Mesenchymal stem cell (in vitro differentiated cells and primary cell): ENCODE results near the gene STX16.

Experiments
- DNase-seq: peaks from one replicate; pipeline ENCODE4 v3.0.0-alpha.2; 2013
- H2AFZ ChIP-seq: one replicate; pipeline ENCODE4 v1.6.1; 2013; ENCODE audit warnings: low read depth, mild to moderate bottlenecking, control low read depth, inconsistent platforms, low read length, moderate library complexity
- H2AK5ac ChIP-seq: 2 replicates; pipeline ENCODE4 v1.6.1; 2013; ENCODE audit warnings: low read length, moderate library complexity, mild to moderate bottlenecking, inconsistent platforms; ENCODE audit not compliant: severe bottlenecking
- H2BK120ac ChIP-seq: one replicate; pipeline ENCODE4 v1.6.1; 2013; ENCODE audit warnings: low read depth, mild to moderate bottlenecking, inconsistent platforms, low read length, moderate library complexity
- H2BK12ac ChIP-seq, 2 experiments: one replicate each; pipeline ENCODE4 v1.6.1; 2013; ENCODE audit warnings: inconsistent platforms in 2 of 2, low read length in 2 of 2, mild to moderate bottlenecking in 2 of 2, moderate library complexity in 2 of 2, control low read depth in 1 of 2
- H2BK15ac ChIP-seq: one replicate; pipeline ENCODE4 v1.6.1; 2013; ENCODE audit warnings: mild to moderate bottlenecking, low read depth, inconsistent platforms; ENCODE audit not compliant: poor library complexity, severe bottlenecking
- H2BK5ac ChIP-seq: 2 replicates; pipeline ENCODE4 v1.6.1; 2013; ENCODE audit warnings: low read depth, mild to moderate bottlenecking, low read length, control low read depth, inconsistent platforms; ENCODE audit not compliant: poor library complexity, severe bottlenecking
- H3K14ac ChIP-seq, 2 experiments: one replicate each; pipeline ENCODE4 v1.6.1; 2013; ENCODE audit warnings: inconsistent platforms in 2 of 2, low read length in 2 of 2, control low read depth in 1 of 2, mild to moderate bottlenecking in 1 of 2, moderate library complexity in 1 of 2
- H3K18ac ChIP-seq, 2 experiments: one replicate each; pipeline ENCODE4 v1.6.1; 2013; ENCODE audit warnings: inconsistent platforms in 2 of 2, low read length in 2 of 2, control low read depth in 1 of 2, low read depth in 1 of 2, mild to moderate bottlenecking in 1 of 2
- H3K23ac ChIP-seq, 2 experiments: one replicate each; pipeline ENCODE4 v1.6.1; 2013; ENCODE audit warnings: inconsistent platforms in 2 of 2, low read length in 2 of 2, mild to moderate bottlenecking in 2 of 2, moderate library complexity in 2 of 2, control low read depth in 1 of 2
- H3K27ac ChIP-seq: 2 replicates; pipeline ENCODE4 v1.5.1; 2013; ENCODE audit warnings: mild to moderate bottlenecking, moderate library complexity, low read length, control low read depth, inconsistent platforms; ENCODE audit not compliant: poor library complexity, severe bottlenecking
- H3K27me3 ChIP-seq, 2 experiments: 2 replicates each; pipeline versions ENCODE4 v1.6.1 to v1.7.0; 2013; ENCODE audit warnings: low read length in 2 of 2, mild to moderate bottlenecking in 2 of 2, moderate library complexity in 2 of 2, control low read depth in 1 of 2, inconsistent platforms in 1 of 2; ENCODE audit not compliant: control insufficient read depth in 1 of 2, insufficient read depth in 1 of 2
- H3K36me3 ChIP-seq, 2 experiments: 2 replicates each; pipeline versions ENCODE4 v1.6.1 to v1.7.0; 2013; ENCODE audit warnings: low read length in 2 of 2, control low read depth in 1 of 2, inconsistent platforms in 1 of 2, low read depth in 1 of 2, mild to moderate bottlenecking in 1 of 2; ENCODE audit not compliant: insufficient read depth in 2 of 2, control insufficient read depth in 1 of 2
- H3K4ac ChIP-seq, 2 experiments: one replicate each; pipeline ENCODE4 v1.6.1; 2013; ENCODE audit warnings: inconsistent platforms in 2 of 2, low read length in 2 of 2, mild to moderate bottlenecking in 2 of 2, moderate library complexity in 2 of 2, control low read depth in 1 of 2, low read depth in 1 of 2
- H3K4me1 ChIP-seq: 2 replicates; pipeline ENCODE4 v1.6.1; 2013; ENCODE audit warnings: low read depth, low read length, control low read depth; ENCODE audit not compliant: control insufficient read depth, insufficient read depth
- H3K4me2 ChIP-seq: 2 replicates; pipeline ENCODE4 v1.6.1; 2013; ENCODE audit warnings: low read length, mild to moderate bottlenecking, inconsistent platforms; ENCODE audit not compliant: poor library complexity, severe bottlenecking
- H3K4me3 ChIP-seq, 2 experiments: 2 replicates each; pipeline versions ENCODE4 v1.5.1 to v1.7.0; 2013; ENCODE audit warnings: low read length in 2 of 2, mild to moderate bottlenecking in 2 of 2, control low read depth in 1 of 2, low read depth in 1 of 2; ENCODE audit not compliant: insufficient read depth in 1 of 2
- H3K79me1 ChIP-seq: replicated peaks from 2 replicates; pipeline ENCODE4 v1.6.1; 2013; ENCODE audit warnings: mild to moderate bottlenecking, control low read depth, low read length, inconsistent platforms; ENCODE audit not compliant: poor library complexity, severe bottlenecking
- H3K9ac ChIP-seq: 2 replicates; pipeline ENCODE4 v1.7.0; 2013; ENCODE audit warnings: mild to moderate bottlenecking, low read length, moderate library complexity
- H3K9me3 ChIP-seq: 2 replicates; pipeline ENCODE4 v1.7.0; 2013; ENCODE audit warnings: mild to moderate bottlenecking, low read length; ENCODE audit not compliant: control insufficient read depth
- H4K8ac ChIP-seq: one replicate; pipeline ENCODE4 v1.6.1; 2013; ENCODE audit warnings: inconsistent platforms, mild to moderate bottlenecking, low read length, moderate library complexity
- H4K91ac ChIP-seq: one replicate; pipeline ENCODE4 v1.6.1; 2013; ENCODE audit warnings: mild to moderate bottlenecking, low read length, inconsistent platforms
- WGBS: methylation state at CpG from one replicate; pipeline ENCODE4 v1.1.7; 2013; ENCODE audit warnings: mixed read lengths; 5-methylcytosine and 5-hydroxymethylcytosine counted together

Gene STX16

GRCh38 chr20:58609026-58609425, 42.1 kb upstream of the STX16 start:
- Histone ChIP-seq H4K8ac (no peak overlapping the region), H3K4me3 (no peak overlapping the region), H2BK5ac (no peak overlapping the region), H2AK5ac (no peak overlapping the region), H3K14ac (no peak overlapping the region), H2BK120ac (no peak overlapping the region), H3K23ac (no peak overlapping the region), H3K9me3 (no peaks in the 10 kb centered on the region), H3K4me1 (peaks cover 7% of the 10 kb centered on the region), H3K36me3 (no peaks in the 10 kb centered on the region), H3K18ac (no peak overlapping the region), H3K4ac (no peak overlapping the region), H3K27me3 (peaks cover 0 to 21% of the 10 kb centered on the region in 2 experiments), H2BK12ac (no peak overlapping the region), H2AFZ (no peak overlapping the region), H3K4me2 (no peak overlapping the region), H4K91ac (no peak overlapping the region), H3K27ac (no peak overlapping the region), H3K79me1 (no peaks in the 10 kb centered on the region), H2BK15ac (no peak overlapping the region), H3K9ac (no peak overlapping the region)
- DNase-seq = no peak
- WGBS = 95% methylated on average over 10 of the region's 12 CpGs

- no peak overlapping the region for H2BK120ac ChIP-seq
- 83% methylated on average over 15 of the region's 19 CpGs for WGBS
Observed at GRCh38 chr20:58610071-58610800, 40.8 kb upstream of the STX16 start.

GRCh38 chr20:58610811-58611210, 40.3 kb upstream of the STX16 start:
- H3K4ac ChIP-seq = no peak overlapping the region
- H3K14ac ChIP-seq = no peak overlapping the region
- H4K91ac ChIP-seq = no peak overlapping the region
- H2AK5ac ChIP-seq = no peak overlapping the region
- H3K23ac ChIP-seq = no peak overlapping the region
- no peak overlapping the region for H3K18ac ChIP-seq
- H3K27ac ChIP-seq = no peak overlapping the region
- H3K9ac ChIP-seq = no peak overlapping the region
- peaks cover 0 to 18% of the 10 kb centered on the region in 2 experiments for H3K27me3 ChIP-seq
- no peak overlapping the region for H2BK12ac ChIP-seq
- H4K8ac ChIP-seq = no peak overlapping the region
- WGBS = 90% methylated on average over 10 of the region's 10 CpGs
- H2BK15ac ChIP-seq = no peak overlapping the region
- no peaks in the 10 kb centered on the region for H3K79me1 ChIP-seq
- no peak overlapping the region for H2BK5ac ChIP-seq
- no peak overlapping the region for H3K4me2 ChIP-seq
- H3K4me3 ChIP-seq = no peak overlapping the region
- H2AFZ ChIP-seq = no peak overlapping the region
- no peaks in the 10 kb centered on the region for H3K36me3 ChIP-seq
- no peak for DNase-seq
- H3K9me3 ChIP-seq = no peaks in the 10 kb centered on the region
- no peak overlapping the region for H2BK120ac ChIP-seq
- peaks cover 7% of the 10 kb centered on the region for H3K4me1 ChIP-seq

More at GRCh38 chr20:58610071-58610800, 40.8 kb upstream of the STX16 start:
- no peak overlapping the region for H2BK12ac ChIP-seq
- H3K4me1 ChIP-seq = peaks cover 7% of the 10 kb centered on the region
- no peak overlapping the region for H4K8ac ChIP-seq
- peak overlapping the region; percentile 12 for H2BK15ac ChIP-seq
- H4K91ac ChIP-seq = no peak overlapping the region
- no peaks in the 10 kb centered on the region for H3K9me3 ChIP-seq
- H3K14ac ChIP-seq = no peak overlapping the region
- no peaks in the 10 kb centered on the region for H3K36me3 ChIP-seq
- H3K79me1 ChIP-seq = no peaks in the 10 kb centered on the region
- no peak overlapping the region for H2BK5ac ChIP-seq
- H3K23ac ChIP-seq = no peak overlapping the region
- H3K18ac ChIP-seq = no peak overlapping the region
- no peak overlapping the region for H3K27ac ChIP-seq
- H3K9ac ChIP-seq = no peak overlapping the region
- H3K4ac ChIP-seq = no peak overlapping the region
- no peak overlapping the region for H2AK5ac ChIP-seq
- H3K27me3 ChIP-seq = peaks cover 0 to 22% of the 10 kb centered on the region in 2 experiments
- H3K4me2 ChIP-seq = no peak overlapping the region
- H3K4me3 ChIP-seq = no peak overlapping the region
- H2AFZ ChIP-seq = no peak overlapping the region
- no peak for DNase-seq

- Histone ChIP-seq H4K91ac (no peak overlapping the region), H3K23ac (no peak overlapping the region), H3K4ac (no peak overlapping the region), H3K36me3 (no peaks in the 10 kb centered on the region), H3K27me3 (peaks cover 0 to 12% of the 10 kb centered on the region in 2 experiments), H2BK12ac (no peak overlapping the region), H2BK15ac (no peak overlapping the region), H3K9ac (no peak overlapping the region), H2AFZ (no peak overlapping the region), H3K4me3 (no peak overlapping the region), H3K27ac (no peak overlapping the region), H3K9me3 (no peaks in the 10 kb centered on the region), H4K8ac (peak overlapping the region; percentile 32), H3K4me2 (no peak overlapping the region), H2BK5ac (no peak overlapping the region), H3K79me1 (no peaks in the 10 kb centered on the region), H3K18ac (no peak overlapping the region), H3K4me1 (peaks cover 7% of the 10 kb centered on the region), H3K14ac (no peak overlapping the region), H2BK120ac (no peak overlapping the region), H2AK5ac (no peak overlapping the region)
- DNase-seq = no peak
- WGBS = 84% methylated on average over 10 of the region's 10 CpGs
Observed at GRCh38 chr20:58611236-58612030, 39.6 kb upstream of the STX16 start.
